ENCODE measurements around the gene ECE1. TPM values are rescaled to one million over a fixed set of nuclear protein-coding genes. Genes with fewer than 3 reads are reported as not detected.

Gene ECE1
- total and polyA plus RNA-seq, 2 of the 13 experiments (the other 11 are each of a cell fraction or from before 2014, with no cell fraction given): 13.5 to 21.2 TPM

- 0 out of 2 replicates have a peak, but pooled peaks have one; percentile 52 for TF ChIP-seq ZNF790 (CRISPR knock-in tag; IDR thresholded peaks at IDR 0.05; ENCODE audit: borderline replicate concordance)
- TF ChIP-seq ZFP90 (CRISPR knock-in tag; IDR thresholded peaks at IDR 0.05; ENCODE audit: borderline replicate concordance): peak; percentile 75
- TF ChIP-seq ZNF724P (CRISPR knock-in tag; IDR thresholded peaks at IDR 0.05; ENCODE audit: borderline replicate concordance): no peak
- TF ChIP-seq ZMAT5 (CRISPR knock-in tag; IDR thresholded peaks at IDR 0.05; ENCODE audit: borderline replicate concordance, low read depth): no peak
- TF ChIP-seq, protein P1, sequence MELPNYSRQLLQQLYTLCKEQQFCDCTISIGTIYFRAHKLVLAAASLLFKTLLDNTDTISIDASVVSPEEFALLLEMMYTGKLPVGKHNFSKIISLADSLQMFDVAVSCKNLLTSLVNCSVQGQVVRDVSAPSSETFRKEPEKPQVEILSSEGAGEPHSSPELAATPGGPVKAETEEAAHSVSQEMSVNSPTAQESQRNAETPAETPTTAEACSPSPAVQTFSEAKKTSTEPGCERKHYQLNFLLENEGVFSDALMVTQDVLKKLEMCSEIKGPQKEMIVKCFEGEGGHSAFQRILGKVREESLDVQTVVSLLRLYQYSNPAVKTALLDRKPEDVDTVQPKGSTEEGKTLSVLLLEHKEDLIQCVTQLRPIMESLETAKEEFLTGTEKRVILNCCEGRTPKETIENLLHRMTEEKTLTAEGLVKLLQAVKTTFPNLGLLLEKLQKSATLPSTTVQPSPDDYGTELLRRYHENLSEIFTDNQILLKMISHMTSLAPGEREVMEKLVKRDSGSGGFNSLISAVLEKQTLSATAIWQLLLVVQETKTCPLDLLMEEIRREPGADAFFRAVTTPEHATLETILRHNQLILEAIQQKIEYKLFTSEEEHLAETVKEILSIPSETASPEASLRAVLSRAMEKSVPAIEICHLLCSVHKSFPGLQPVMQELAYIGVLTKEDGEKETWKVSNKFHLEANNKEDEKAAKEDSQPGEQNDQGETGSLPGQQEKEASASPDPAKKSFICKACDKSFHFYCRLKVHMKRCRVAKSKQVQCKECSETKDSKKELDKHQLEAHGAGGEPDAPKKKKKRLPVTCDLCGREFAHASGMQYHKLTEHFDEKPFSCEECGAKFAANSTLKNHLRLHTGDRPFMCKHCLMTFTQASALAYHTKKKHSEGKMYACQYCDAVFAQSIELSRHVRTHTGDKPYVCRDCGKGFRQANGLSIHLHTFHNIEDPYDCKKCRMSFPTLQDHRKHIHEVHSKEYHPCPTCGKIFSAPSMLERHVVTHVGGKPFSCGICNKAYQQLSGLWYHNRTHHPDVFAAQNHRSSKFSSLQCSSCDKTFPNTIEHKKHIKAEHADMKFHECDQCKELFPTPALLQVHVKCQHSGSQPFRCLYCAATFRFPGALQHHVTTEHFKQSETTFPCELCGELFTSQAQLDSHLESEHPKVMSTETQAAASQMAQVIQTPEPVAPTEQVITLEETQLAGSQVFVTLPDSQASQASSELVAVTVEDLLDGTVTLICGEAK (IDR thresholded peaks at IDR 0.05): no peak
- TF ChIP-seq, protein P1 (CRISPR knock-in tag; IDR thresholded peaks at IDR 0.05): no peak; the same call in 1 of the 2 replicates
- TF ChIP-seq ZBTB37 (CRISPR knock-in tag; IDR thresholded peaks at IDR 0.05): 0 out of 2 replicates have a peak, but pooled peaks have one; percentile 19
- no peak for TF ChIP-seq SRSF4 (IDR thresholded peaks at IDR 0.05; ENCODE audit: low read depth, low read length, poor library complexity, severe bottlenecking)
- TF ChIP-seq STAT5B (CRISPR knock-in tag; IDR thresholded peaks at IDR 0.05): no peak
- TF ChIP-seq ZNF264 (CRISPR knock-in tag; IDR thresholded peaks at IDR 0.05): peak; percentile 99
- TF ChIP-seq ZNF354B (CRISPR knock-in tag; IDR thresholded peaks at IDR 0.05): no peak
- no peak for TF ChIP-seq ZNF619 (CRISPR knock-in tag; IDR thresholded peaks at IDR 0.05)
- TF ChIP-seq KDM6A (CRISPR knock-in tag; IDR thresholded peaks at IDR 0.05; ENCODE audit: low read depth): peak; percentile 42; the same call in 1 of the 2 replicates
- no peak for TF ChIP-seq WIZ (CRISPR knock-in tag; IDR thresholded peaks at IDR 0.05)
- TF ChIP-seq HDAC6 (IDR thresholded peaks at IDR 0.05; ENCODE audit: low read depth, low read length): no peak
- no peak for TF ChIP-seq ZNF775 (CRISPR knock-in tag; IDR thresholded peaks at IDR 0.05; ENCODE audit: borderline replicate concordance)
- no peak for TF ChIP-seq GATA4 (IDR thresholded peaks at IDR 0.05; ENCODE audit: borderline replicate concordance, low read depth)
Observed at GRCh38 chr1:21338573-21339355, 48.5 kb upstream of the ECE1 start (continued).

Data from HepG2 (cell line).